H1 (cell line): ENCODE results near the gene KIAA0319L. TPM values are rescaled to one million over a fixed set of nuclear protein-coding genes. Genes with fewer than 3 reads are reported as not detected.
A peak's percentile ranks its signal among the peaks of the same experiment; 100 is the strongest.

Experiments
- CTCF ChIA-PET: fragments of 300-600 bp; sonication (Branson Sonifier 250); formaldehyde crosslinking; loops from one replicate; lab custom pipeline; 2021; ENCODE audit not compliant: partially characterized antibody; lab: Charles Lee
- POLR2A ChIA-PET: fragments of 300-600 bp; sonication (Branson Sonifier 250); formaldehyde crosslinking; loops from one replicate; lab custom pipeline; 2021; ENCODE audit warnings: inconsistent platforms; ENCODE audit not compliant: partially characterized antibody; lab: Charles Lee
- DNase-seq, 2 experiments: peaks; one replicate each; pipeline versions ENCODE4 v3.0.0 to v3.0.0-alpha.2; 2010 to 2022; ENCODE audit warnings: low spot score in 2 of 2, low read depth in 1 of 2, mixed read lengths in 1 of 2
- FAIRE-seq: peaks from 2 replicates; lab custom pipeline; 2011; peaks lifted over from hg19 to GRCh38; lab: Jason Lieb, UNC
- H2AFZ ChIP-seq: 2 replicates; pipeline ENCODE4 v1.8.1; 2012; ENCODE audit warnings: low read length, inconsistent platforms
- H2AK5ac ChIP-seq: 2 replicates; pipeline ENCODE4 v1.6.1; 2013; ENCODE audit warnings: low read depth, low read length
- H2BK120ac ChIP-seq: replicated peaks from 2 replicates; pipeline ENCODE3; 2013; ENCODE audit warnings: low read depth, low read length, inconsistent platforms
- H2BK12ac ChIP-seq: 2 replicates; pipeline ENCODE4 v1.6.1; 2013; ENCODE audit warnings: low read depth, low read length
- H2BK15ac ChIP-seq: 2 replicates; pipeline ENCODE4 v1.6.1; 2013; ENCODE audit warnings: low read length
- H2BK20ac ChIP-seq: 2 replicates; pipeline ENCODE4 v1.6.1; 2013; ENCODE audit warnings: low read length
- H2BK5ac ChIP-seq: 2 replicates; pipeline ENCODE4 v1.6.1; 2013; ENCODE audit warnings: low read depth, low read length
- H3K14ac ChIP-seq: 2 replicates; pipeline ENCODE4 v1.6.1; 2013; ENCODE audit warnings: inconsistent platforms; ENCODE audit not compliant: insufficient read length
- H3K18ac ChIP-seq: 2 replicates; pipeline ENCODE4 v1.6.1; 2013; ENCODE audit warnings: low read length; ENCODE audit errors: extremely low read depth
- H3K23ac ChIP-seq: 2 replicates; pipeline ENCODE4 v1.6.1; 2013; ENCODE audit warnings: inconsistent platforms; ENCODE audit not compliant: insufficient read length
- H3K23me2 ChIP-seq: 2 replicates; pipeline ENCODE4 v1.6.1; 2013; ENCODE audit warnings: low read depth, low read length
- H3K27ac ChIP-seq: 2 replicates; pipeline ENCODE4 v1.6.1; 2011; ENCODE audit warnings: low read depth, low read length, inconsistent platforms
- H3K27me3 ChIP-seq, 4 experiments: replicated peaks in 1 of 4; 1 replicate in 1 of 4; 2 replicates in 3 of 4; pipeline versions ENCODE4 v1.6.1 to v1.8.1; 2011 to 2013; ENCODE audit warnings: low read length in 3 of 4, mild to moderate bottlenecking in 3 of 4, inconsistent platforms in 2 of 4, mixed read lengths in 2 of 4, moderate library complexity in 1 of 4; ENCODE audit not compliant: control insufficient read depth in 3 of 4, insufficient read depth in 3 of 4; ENCODE audit errors: extremely low read depth in 1 of 4
- H3K36me3 ChIP-seq, 4 experiments: 2 replicates each; pipeline versions ENCODE4 v1.6.1 to v1.8.1; 2011 to 2013; ENCODE audit warnings: mild to moderate bottlenecking in 4 of 4, low read length in 3 of 4, moderate library complexity in 2 of 4, control low read depth in 1 of 4, inconsistent platforms in 1 of 4; ENCODE audit not compliant: insufficient read depth in 4 of 4, control insufficient read depth in 2 of 4
- H3K4ac ChIP-seq: replicated peaks from 2 replicates; pipeline ENCODE3; 2013; ENCODE audit warnings: low read length, low read depth, mixed read lengths, inconsistent platforms; ENCODE audit not compliant: insufficient read length
- H3K4me1 ChIP-seq, 4 experiments: replicated peaks in 1 of 4; 1 replicate in 1 of 4; 2 replicates in 3 of 4; pipeline versions ENCODE4 v1.6.1 to v1.8.1; 2011 to 2013; ENCODE audit warnings: low read length in 3 of 4, inconsistent platforms in 2 of 4, mixed read lengths in 1 of 4; ENCODE audit not compliant: insufficient read depth in 4 of 4, control insufficient read depth in 3 of 4
- H3K4me2 ChIP-seq, 2 experiments: 2 replicates each; pipeline versions ENCODE4 v1.6.1 to v1.8.1; 2011 to 2013; ENCODE audit warnings: low read depth in 2 of 2, low read length in 2 of 2, control low read depth in 1 of 2, inconsistent platforms in 1 of 2, mild to moderate bottlenecking in 1 of 2; ENCODE audit not compliant: insufficient read depth in 1 of 2
- H3K4me3 ChIP-seq, 4 experiments: fragments of 200-600, 300-600 bp in 1 of 4; sonication (generic), shearing (Covaris generic), sonication (Bioruptor Twin) in 1 of 4; 2 replicates each; pipeline versions ENCODE4 v1.5.1 to v1.8.1; 2011 to 2016; ENCODE audit warnings: low read length in 4 of 4, low read depth in 3 of 4, control low read depth in 2 of 4, inconsistent platforms in 2 of 4, mild to moderate bottlenecking in 2 of 4, mixed read lengths in 1 of 4, moderate library complexity in 1 of 4; ENCODE audit not compliant: insufficient read depth in 2 of 4; ENCODE audit errors: extremely low read depth in 1 of 4
- H3K56ac ChIP-seq: replicated peaks from 2 replicates; pipeline ENCODE3; 2013; ENCODE audit warnings: low read depth, mild to moderate bottlenecking, mixed read lengths, low read length, inconsistent platforms; ENCODE audit not compliant: insufficient read length
- H3K79me1 ChIP-seq: 2 replicates; pipeline ENCODE4 v1.6.1; 2013; ENCODE audit warnings: low read depth, low read length, control low read depth
- H3K79me2 ChIP-seq, 2 experiments: 2 replicates each; pipeline versions ENCODE4 v1.6.1 to v1.8.1; 2012 to 2013; ENCODE audit warnings: low read length in 2 of 2, mild to moderate bottlenecking in 2 of 2, inconsistent platforms in 1 of 2; ENCODE audit not compliant: insufficient read depth in 2 of 2, control insufficient read depth in 1 of 2
- H3K9ac ChIP-seq, 4 experiments: replicated peaks in 1 of 4; 1 replicate in 1 of 4; 2 replicates in 3 of 4; pipeline versions ENCODE4 v1.6.1 to v1.8.1; 2011 to 2013; ENCODE audit warnings: low read depth in 3 of 4, low read length in 3 of 4, control low read depth in 2 of 4, mild to moderate bottlenecking in 2 of 4, moderate library complexity in 2 of 4, inconsistent platforms in 1 of 4; ENCODE audit errors: extremely low read depth in 1 of 4
- H3K9me3 ChIP-seq, 2 experiments: 2 replicates each; pipeline versions ENCODE4 v1.6.1 to v1.8.1; 2012 to 2013; ENCODE audit warnings: mild to moderate bottlenecking in 2 of 2, moderate library complexity in 2 of 2, control low read depth in 1 of 2, inconsistent platforms in 1 of 2, low read depth in 1 of 2, low read length in 1 of 2, mixed read lengths in 1 of 2; ENCODE audit not compliant: insufficient read depth in 2 of 2
- H4K20me1 ChIP-seq, 2 experiments: replicated peaks in 1 of 2; 2 replicates each; pipeline versions ENCODE3 to v1.8.1; 2011 to 2013; ENCODE audit warnings: inconsistent platforms in 2 of 2, low read length in 2 of 2, mild to moderate bottlenecking in 1 of 2; ENCODE audit not compliant: insufficient read depth in 2 of 2, control insufficient read depth in 1 of 2
- H4K5ac ChIP-seq: 2 replicates; pipeline ENCODE4 v1.6.1; 2013; ENCODE audit warnings: low read length, low read depth, mixed read lengths, inconsistent platforms; ENCODE audit not compliant: insufficient read length
- H4K8ac ChIP-seq: 2 replicates; pipeline ENCODE4 v1.8.0; 2013; ENCODE audit warnings: mild to moderate bottlenecking, moderate library complexity, low read length, inconsistent platforms; ENCODE audit not compliant: insufficient read depth; ENCODE audit errors: extremely low read depth
- H4K91ac ChIP-seq: replicated peaks from 2 replicates; pipeline ENCODE3; 2013; ENCODE audit warnings: low read length, mixed read lengths, inconsistent platforms; ENCODE audit not compliant: insufficient read length
- ASH2L ChIP-seq: fragments of 200-600, 300-600 bp; sonication (generic); IDR thresholded peaks from one replicate; pipeline ENCODE4 v1.7.1; 2017; ENCODE audit warnings: low read length
- JUND ChIP-seq: IDR thresholded peaks from 2 replicates; pipeline ENCODE4 v1.6.1; 2011; ENCODE audit warnings: mild to moderate bottlenecking, improper control_type of control experiment, low read length
- SIN3A ChIP-seq, 2 experiments: IDR thresholded peaks in 1 of 2; conservative IDR thresholded peaks in 1 of 2; 2 replicates each; pipeline ENCODE4 v1.6.1; 2011 to 2012; ENCODE audit warnings: low read length in 2 of 2, improper control_type of control experiment in 1 of 2, low read depth in 1 of 2, mild to moderate bottlenecking in 1 of 2
- WGBS, 2 experiments: shearing (Covaris generic) in 1 of 2; methylation state at CpG; one replicate each; pipeline versions ENCODE4 v1.1.6 to v1.1.7; 2013 to 2015; ENCODE audit warnings: low lambda C conversion rate in 2 of 2, mixed read lengths in 2 of 2, inconsistent platforms in 1 of 2, low coverage in 1 of 2, missing lambda C conversion rate in 1 of 2; ENCODE audit not compliant: insufficient replicate concordance in 2 of 2, insufficient coverage in 1 of 2, insufficient read length in 1 of 2; ENCODE audit errors: extremely low coverage in 1 of 2, missing lambda C conversion rate in 1 of 2; 5-methylcytosine and 5-hydroxymethylcytosine counted together
- polyA plus RNA-seq, 7 experiments: library from polyadenylated mRNA; depleted of rRNA in 3 of 7; stranded (reverse) in 5 of 7; unstranded in 2 of 7; fragments of >200 nt in 5 of 7; fragments of 200-250 nt in 2 of 7; gene quantifications; 1 replicate in 5 of 7; 2 replicates in 1 of 7; 4 replicates in 1 of 7; pipeline versions ENCODE4 v1.2.1 to v1.2.3, GENCODE V29; 2011 to 2013; ENCODE audit warnings: missing spikeins in 2 of 7, mixed read lengths in 2 of 7
- total RNA-seq: library from RNA; stranded (reverse); fragmentation: NEBNext Ultra II Directional; extraction: Animal tissue kit (Norgen Biotek cat#: 25700); gene quantifications from 2 replicates; pipeline ENCODE4 v1.2.1, GENCODE V29; 2021

Gene KIAA0319L
- total and polyA plus RNA-seq, 2 of the 8 experiments (the other 6 are each of a cell fraction or from before 2014, with no cell fraction given), result 40.1 to 55.7 TPM

DNA sequence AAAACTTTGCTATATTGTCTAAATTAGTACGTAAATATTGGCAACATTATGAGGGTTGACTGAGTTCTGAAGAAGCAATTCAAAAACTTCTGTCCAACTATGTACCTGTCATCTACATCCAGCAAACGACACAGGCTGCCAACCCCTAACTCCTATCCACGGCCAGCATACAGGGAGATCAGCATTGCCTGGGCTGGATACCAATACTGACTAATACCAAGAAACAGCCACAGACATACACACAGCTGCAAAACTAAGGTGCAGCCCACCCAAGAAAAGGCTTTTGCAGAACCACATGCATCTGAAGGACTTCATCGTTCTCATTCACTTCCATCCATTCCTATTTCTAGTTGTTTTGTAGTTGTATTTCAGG, 2.0 kb downstream of the KIAA0319L start:
- Histone ChIP-seq H3K4ac (no peak overlapping the region), H4K5ac (peak overlapping the region; percentile 68), H3K4me1 (peaks cover 7 to 20% (median 16%) of the 10 kb centered on the region in 4 experiments; a peak in 6 of 7 replicates), H3K9me3 (no peaks in the 10 kb centered on the region), H3K23me2 (peaks cover 5% of the 10 kb centered on the region; the same call in 1 of the 2 replicates), H2AK5ac (peak overlapping the region; percentile 91), H3K4me3 (peak overlapping the region; percentile 25 to 76 (median 57); a peak in 7 of 8 replicates), H4K20me1 (peaks cover 0 to 3% of the 10 kb centered on the region in 2 experiments), H3K27ac (peak overlapping the region; percentile 79), H3K4me2 (peak overlapping the region; percentile 85 to 92), H3K23ac (no peak overlapping the region), H3K9ac (peak overlapping the region in 2 of 4 experiments; percentile 51 to 58; a peak in 3 of 7 replicates), H3K56ac (peak overlapping the region; percentile 11), H3K14ac (no peak overlapping the region), H3K79me2 (peaks cover 4 to 62% of the 10 kb centered on the region in 2 experiments; a peak in 3 of 4 replicates), H2BK12ac (peak overlapping the region; percentile 82; the same call in 1 of the 2 replicates), H2BK5ac (peak overlapping the region; percentile 93), H3K36me3 (peaks cover 0 to 42% (median 5%) of the 10 kb centered on the region in 4 experiments; a peak in 4 of 8 replicates), H4K8ac (no peak overlapping the region), H4K91ac (peak overlapping the region; percentile 54), H3K79me1 (no peaks in the 10 kb centered on the region; the same call in 1 of the 2 replicates), H2BK120ac (peak overlapping the region; percentile 10), H2BK20ac (peak overlapping the region; percentile 91), H3K27me3 (no peaks in the 10 kb centered on the region), H2BK15ac (no peak overlapping the region), H2AFZ (no peak overlapping the region), H3K18ac (peak overlapping the region; percentile 33; the same call in 1 of the 2 replicates)
- FAIRE-seq (peak; percentile 57), DNase-seq (no peak)
- 22% methylated on average over 4 of the region's 4 CpGs; no CpG with 5 or more reads in 1 of the 2 experiments for WGBS, 2 experiments
- ChIA-PET POLR2A (interaction anchor here (2.0 to 2.8 kb wide), 2 partner anchors 8 to 17 kb away, joined by 13 to 22 read pairs; partner anchors contain the start of gene TFAP2E), CTCF (no interaction called here)
- TF ChIP-seq JUND (no peak), ASH2L (peak; percentile 34), SIN3A (conservative IDR thresholded peaks at IDR 0.05 in 1 of 2, IDR thresholded peaks at IDR 0.05 in 1 of 2; ENCODE audit: low read depth in 1 of 2, low read length in 2 of 2) (peak in 1 of 2 experiments; percentile 84; a peak in 2 of 4 replicates)
